ENCODE data around the gene ODF2. TPM values are rescaled to one million over a fixed set of nuclear protein-coding genes. Genes with fewer than 3 reads are reported as not detected.
"Not testable (repeated sequence)": the region's sequence is repeated elsewhere in the genome, so short reads cannot be mapped to it uniquely, and the experiment has no call there.

The ODF2 gene
- total RNA-seq, 4 donors from 2014 or later, result 21.9 to 25.5 (median 22.4) TPM

DNA sequence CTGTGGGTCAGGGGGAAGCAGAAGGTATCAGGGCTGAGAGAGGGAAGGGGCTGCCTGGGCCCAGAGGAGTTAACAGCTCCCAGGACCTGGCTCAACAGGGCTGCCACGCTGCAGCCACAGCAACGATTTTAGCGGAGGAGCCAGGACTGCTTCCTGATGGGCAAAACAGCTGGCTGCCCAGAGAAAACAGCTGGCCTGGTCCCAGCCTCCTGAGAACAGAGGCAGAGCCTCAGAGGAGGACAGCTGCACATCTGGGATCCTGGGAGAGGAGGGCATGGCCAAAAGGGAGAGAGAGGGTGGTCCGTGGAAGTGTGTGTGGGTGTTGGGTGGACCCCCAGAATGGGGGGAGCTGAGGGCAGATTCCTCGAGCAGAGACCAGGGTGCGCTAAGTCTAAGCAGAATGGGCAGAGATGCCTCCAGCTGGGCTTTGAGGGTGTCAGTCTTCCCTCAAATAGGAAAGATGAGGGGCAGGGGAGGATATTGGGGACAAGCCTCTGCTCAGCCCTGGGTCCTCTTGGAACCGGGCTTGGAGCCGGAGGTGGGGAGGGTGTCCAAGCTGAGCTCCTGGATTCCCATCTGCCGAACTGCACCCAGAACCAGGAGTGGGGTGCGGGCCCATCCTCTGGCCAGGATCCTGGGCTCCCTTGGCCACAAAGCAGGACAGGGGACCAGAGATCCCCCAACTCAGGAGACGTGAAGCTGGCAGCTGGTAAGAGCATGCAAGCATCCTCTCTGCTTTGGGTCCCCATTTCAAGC lies 44.3 kb upstream of the ODF2 start:
- intact Hi-C loops (cut with DNase I), result loop anchor here (5.0 to 10.0 kb wide), 2 partner anchors 49 to 117 kb away; no protein-coding TSS in a partner anchor
- DNase-seq, result no peak
- Histone ChIP-seq H3K4me1 (peaks cover 18 to 19% of the 10 kb centered on the region in 2 donors), H3K27me3 (no peaks in the 10 kb centered on the region), H3K36me3 (no peaks in the 10 kb centered on the region), H3K27ac (no peak overlapping the region), H3K4me3 (replicated peaks in 1 of 3) (no peak overlapping the region), H3K9me3 (no peaks in the 10 kb centered on the region)
- no peak for TF ChIP-seq POLR2A (IDR thresholded peaks at IDR 0.05)
- TF ChIP-seq, protein P1, sequence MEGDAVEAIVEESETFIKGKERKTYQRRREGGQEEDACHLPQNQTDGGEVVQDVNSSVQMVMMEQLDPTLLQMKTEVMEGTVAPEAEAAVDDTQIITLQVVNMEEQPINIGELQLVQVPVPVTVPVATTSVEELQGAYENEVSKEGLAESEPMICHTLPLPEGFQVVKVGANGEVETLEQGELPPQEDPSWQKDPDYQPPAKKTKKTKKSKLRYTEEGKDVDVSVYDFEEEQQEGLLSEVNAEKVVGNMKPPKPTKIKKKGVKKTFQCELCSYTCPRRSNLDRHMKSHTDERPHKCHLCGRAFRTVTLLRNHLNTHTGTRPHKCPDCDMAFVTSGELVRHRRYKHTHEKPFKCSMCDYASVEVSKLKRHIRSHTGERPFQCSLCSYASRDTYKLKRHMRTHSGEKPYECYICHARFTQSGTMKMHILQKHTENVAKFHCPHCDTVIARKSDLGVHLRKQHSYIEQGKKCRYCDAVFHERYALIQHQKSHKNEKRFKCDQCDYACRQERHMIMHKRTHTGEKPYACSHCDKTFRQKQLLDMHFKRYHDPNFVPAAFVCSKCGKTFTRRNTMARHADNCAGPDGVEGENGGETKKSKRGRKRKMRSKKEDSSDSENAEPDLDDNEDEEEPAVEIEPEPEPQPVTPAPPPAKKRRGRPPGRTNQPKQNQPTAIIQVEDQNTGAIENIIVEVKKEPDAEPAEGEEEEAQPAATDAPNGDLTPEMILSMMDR (IDR thresholded peaks at IDR 0.05), result no peak
- WGBS, 2 donors, result 56 to 62% methylated on average over 9 to 11 of the region's 11 CpGs

DNA sequence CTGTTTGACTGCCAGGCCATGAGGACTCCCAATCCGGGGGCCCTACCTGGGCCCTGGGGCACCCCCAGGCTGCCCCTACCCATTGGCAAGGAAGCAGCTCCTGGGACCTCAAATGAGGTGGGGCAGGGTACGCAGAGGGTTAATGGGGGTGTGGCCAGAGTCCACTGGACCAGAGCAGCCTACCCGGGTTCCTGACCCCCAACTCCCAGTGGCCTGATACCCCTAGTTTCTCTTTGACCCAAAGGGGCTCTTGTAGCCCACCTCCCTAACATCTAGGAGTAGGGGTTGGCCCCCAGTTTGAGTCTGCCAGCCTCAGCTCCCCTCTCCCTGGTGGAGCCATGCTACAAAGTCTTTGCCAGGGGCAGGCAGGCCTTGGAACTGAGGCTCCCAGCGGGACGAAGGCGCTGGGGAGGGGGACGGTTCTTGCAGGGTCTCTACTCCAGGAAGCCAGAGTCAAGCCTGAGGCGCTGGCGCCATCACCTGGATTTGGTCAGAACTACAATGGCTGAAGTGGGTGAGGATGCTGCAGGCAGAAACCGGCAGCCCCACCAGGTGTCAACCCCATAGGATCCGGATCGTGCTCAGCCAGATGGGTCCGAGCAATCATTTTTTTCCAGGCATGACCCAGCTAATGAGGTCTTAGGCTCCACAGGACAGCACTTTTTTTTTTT lies 43.6 kb upstream of the ODF2 start:
- Histone ChIP-seq H3K36me3 (no peaks in the 10 kb centered on the region), H3K9me3 (no peaks in the 10 kb centered on the region), H3K27me3 (no peaks in the 10 kb centered on the region), H3K27ac (no peak overlapping the region), H3K4me1 (peaks cover 13% of the 10 kb centered on the region in 2 donors), H3K4me3 (replicated peaks in 1 of 3) (no peak overlapping the region)
- WGBS, 2 donors, result 18 to 21% methylated on average over 12 to 13 of the region's 13 CpGs
- DNase-seq, result peak; percentile 40 to 57
- intact Hi-C loops (cut with DNase I), result loop anchor here (5.0 to 10.0 kb wide), 2 partner anchors 50 to 117 kb away; no protein-coding TSS in a partner anchor
- no peak for TF ChIP-seq POLR2A (IDR thresholded peaks at IDR 0.05)
- TF ChIP-seq, protein P1 (IDR thresholded peaks at IDR 0.05), result peak; percentile 38 to 63 (median 46)

DNA sequence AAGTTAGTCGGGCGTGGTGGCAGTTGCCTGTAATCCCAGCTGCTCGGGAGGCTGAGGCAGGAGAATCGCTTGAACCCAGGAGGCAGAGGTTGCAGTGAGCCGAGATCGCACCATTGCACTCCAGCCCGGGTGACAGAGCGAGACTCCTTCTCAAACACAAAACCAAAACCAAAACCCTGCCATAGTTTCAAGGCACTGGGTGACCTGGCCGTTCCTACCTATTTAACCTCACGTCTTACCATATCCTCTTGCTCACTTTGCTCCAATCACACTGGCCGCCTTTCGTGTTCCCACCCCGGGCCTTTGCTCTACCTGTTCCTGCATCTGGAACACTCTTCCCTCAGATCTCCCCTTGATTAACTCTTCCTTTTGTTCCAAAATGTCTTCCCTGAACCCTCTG lies 42.1 kb upstream of the ODF2 start:
- H3K36me3 ChIP-seq; H3K9me3 ChIP-seq; H3K4me3 ChIP-seq (replicated peaks in 1 of 3); H3K27ac ChIP-seq; H3K4me1 ChIP-seq; DNase-seq; H3K27me3 ChIP-seq: not testable (repeated sequence)
- WGBS, 2 donors, result 83 to 89% methylated on average over 13 of the region's 13 CpGs
- intact Hi-C loops (cut with DNase I), result loop anchor here (5.0 to 10.0 kb wide), 2 partner anchors 51 to 119 kb away; no protein-coding TSS in a partner anchor

DNA sequence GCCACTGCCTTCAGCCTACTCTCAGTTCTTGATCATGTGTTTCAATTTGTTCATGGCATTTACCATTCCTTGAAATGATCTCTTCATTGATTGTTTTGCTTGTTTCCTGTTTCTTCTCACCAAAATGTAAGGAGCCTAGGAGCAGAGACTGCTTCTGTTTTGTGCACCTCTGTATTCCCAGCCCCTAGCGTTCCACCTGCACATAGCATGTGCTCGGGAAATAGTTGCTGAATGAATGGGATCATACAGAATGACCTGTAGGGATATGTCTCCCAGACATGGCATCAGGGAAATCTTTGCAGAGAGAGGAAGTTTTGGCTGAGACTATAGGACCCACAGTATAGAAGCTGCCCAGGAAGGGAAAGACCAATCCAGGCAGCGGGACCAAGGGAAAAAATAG lies 41.3 kb upstream of the ODF2 start:
- H3K4me3 ChIP-seq (replicated peaks in 1 of 3), result no peak overlapping the region
- WGBS, 2 donors, result 71 to 77% methylated on average over 3 of the region's 3 CpGs
- H3K4me1 ChIP-seq, result peaks cover 5 to 15% of the 10 kb centered on the region in 2 donors
- no peaks in the 10 kb centered on the region for H3K36me3 ChIP-seq
- no peak for TF ChIP-seq POLR2A (IDR thresholded peaks at IDR 0.05)
- TF ChIP-seq, protein P1 (IDR thresholded peaks at IDR 0.05), result no peak
- intact Hi-C loops (cut with DNase I), result loop anchor here (5.0 to 10.0 kb wide), 2 partner anchors 52 to 120 kb away; no protein-coding TSS in a partner anchor
- no peak overlapping the region for H3K27ac ChIP-seq
- H3K9me3 ChIP-seq, result no peaks in the 10 kb centered on the region
- no peak for DNase-seq
- H3K27me3 ChIP-seq, result no peaks in the 10 kb centered on the region

DNA sequence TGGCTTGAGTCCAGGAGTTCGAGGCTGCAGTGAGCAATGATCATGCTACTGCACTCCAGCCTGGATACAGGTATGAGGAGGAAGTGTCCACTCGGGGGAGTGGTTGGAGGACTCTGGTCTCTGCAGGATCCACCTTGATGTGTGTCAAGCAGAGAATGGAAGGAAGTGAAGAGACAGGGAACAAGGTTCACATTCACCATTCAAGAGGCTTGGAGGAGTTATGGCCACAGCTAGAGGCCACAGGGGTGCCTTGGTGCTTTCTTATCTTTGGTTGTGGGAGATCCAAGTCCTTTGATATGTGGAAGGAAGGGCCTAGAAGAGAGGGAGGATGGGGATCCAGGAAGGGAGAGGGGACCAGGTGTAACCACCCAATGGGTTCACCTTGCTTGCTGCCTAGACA lies 40.5 kb upstream of the ODF2 start:
- no peaks in the 10 kb centered on the region for H3K27me3 ChIP-seq
- H3K4me3 ChIP-seq (replicated peaks in 1 of 3), result no peak overlapping the region
- DNase-seq, result no peak
- no peaks in the 10 kb centered on the region for H3K36me3 ChIP-seq
- 76 to 93% methylated on average over 2 of the region's 2 CpGs for WGBS, 2 donors
- H3K9me3 ChIP-seq, result no peaks in the 10 kb centered on the region
- no peak for TF ChIP-seq POLR2A (IDR thresholded peaks at IDR 0.05)
- TF ChIP-seq, protein P1 (IDR thresholded peaks at IDR 0.05), result no peak
- H3K27ac ChIP-seq, result no peak overlapping the region
- intact Hi-C loops (cut with DNase I), result loop anchor here (10.0 kb wide), 1 partner anchor 120 kb away; no protein-coding TSS in a partner anchor
- H3K4me1 ChIP-seq, result peaks cover 10 to 21% of the 10 kb centered on the region in 2 donors

Data from thyroid gland (tissue), 4 donors.